NCI-H345 treated with DMSO at 0.1 percent for 48 hours (cell line): ENCODE results near the gene LRRC2.
"Not testable (repeated sequence)": the region's sequence is repeated elsewhere in the genome, so short reads cannot be mapped to it uniquely, and the experiment has no call there.

Experiments used
- DNase-seq: peaks from one replicate; lab custom pipeline; 2025; ENCODE audit not compliant: unreplicated experiment; lab: John Stamatoyannopoulos, UW

LRRC2 gene, protein sequence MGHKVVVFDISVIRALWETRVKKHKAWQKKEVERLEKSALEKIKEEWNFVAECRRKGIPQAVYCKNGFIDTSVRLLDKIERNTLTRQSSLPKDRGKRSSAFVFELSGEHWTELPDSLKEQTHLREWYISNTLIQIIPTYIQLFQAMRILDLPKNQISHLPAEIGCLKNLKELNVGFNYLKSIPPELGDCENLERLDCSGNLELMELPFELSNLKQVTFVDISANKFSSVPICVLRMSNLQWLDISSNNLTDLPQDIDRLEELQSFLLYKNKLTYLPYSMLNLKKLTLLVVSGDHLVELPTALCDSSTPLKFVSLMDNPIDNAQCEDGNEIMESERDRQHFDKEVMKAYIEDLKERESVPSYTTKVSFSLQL

DNA sequence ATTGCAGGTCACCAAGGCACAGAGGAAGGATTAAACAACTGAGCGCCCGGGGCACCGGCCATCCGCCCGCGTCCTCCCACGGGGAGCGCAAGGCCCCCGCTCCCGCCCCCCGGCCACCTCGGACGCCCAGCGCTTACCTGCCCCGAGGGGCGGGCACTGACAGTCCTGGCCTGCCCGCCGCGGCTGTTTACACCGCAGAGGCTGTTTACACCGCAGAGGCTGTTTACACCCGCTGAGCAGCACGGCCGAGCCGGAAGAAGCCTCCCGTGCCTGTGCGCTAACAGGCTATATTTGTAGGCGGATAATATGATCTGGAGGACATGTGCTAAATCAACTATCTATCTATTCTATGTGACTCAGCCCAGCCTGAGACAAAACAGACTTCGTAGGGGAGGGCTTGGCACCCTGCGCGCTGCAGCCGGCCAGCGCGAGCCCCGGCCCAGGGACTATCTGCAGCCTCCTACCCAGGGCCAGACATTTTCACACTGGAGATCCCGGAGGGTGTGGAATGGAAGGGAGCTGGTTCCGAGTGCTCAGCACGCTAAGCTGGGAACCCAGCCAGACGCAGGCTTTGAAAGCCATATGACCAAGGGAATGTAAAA, at the start of gene LRRC2:
TSS of gene LRRC2 (minus strand) at position 263 of the 602 bp plus-strand sequence. CDS start 14,711 bp downstream, outside the sequence.
- DNase-seq, result no peak

DNA sequence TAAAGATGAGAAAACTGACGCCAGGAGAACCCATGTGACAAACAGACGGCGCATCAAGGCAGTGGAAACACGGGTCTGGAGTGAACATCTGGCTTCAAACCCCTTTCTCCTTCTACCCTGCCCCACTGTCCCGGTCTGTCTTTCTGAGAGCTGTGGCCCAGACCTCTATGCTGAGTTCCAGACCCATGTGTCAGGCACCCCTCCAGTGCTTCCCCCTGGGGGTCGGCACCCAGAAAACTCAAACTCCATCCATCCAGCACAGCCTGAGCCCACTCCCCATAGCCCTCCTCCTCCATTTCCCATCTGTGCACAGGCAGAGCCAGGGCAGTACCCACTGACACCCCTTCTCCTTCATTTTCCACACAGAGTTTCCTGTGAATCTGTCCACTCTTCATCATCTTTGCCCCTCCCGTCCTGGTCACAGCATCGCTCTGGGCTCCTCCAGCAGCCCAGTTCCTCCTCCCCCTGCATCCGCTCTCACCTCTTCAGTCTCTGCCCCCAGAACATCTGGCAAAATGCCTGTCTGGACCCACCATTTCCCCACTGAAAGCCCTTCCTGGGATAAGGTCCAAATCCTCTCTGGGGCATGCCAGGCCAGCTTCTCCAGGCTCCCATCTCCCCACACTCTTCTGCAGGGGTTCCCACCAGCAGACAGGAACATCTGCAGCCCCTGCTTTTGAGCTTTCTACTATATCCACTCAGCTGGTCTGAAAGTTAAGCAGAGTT, 49.1 kb upstream of the LRRC2 start:
- DNase-seq, result no peak

DNA sequence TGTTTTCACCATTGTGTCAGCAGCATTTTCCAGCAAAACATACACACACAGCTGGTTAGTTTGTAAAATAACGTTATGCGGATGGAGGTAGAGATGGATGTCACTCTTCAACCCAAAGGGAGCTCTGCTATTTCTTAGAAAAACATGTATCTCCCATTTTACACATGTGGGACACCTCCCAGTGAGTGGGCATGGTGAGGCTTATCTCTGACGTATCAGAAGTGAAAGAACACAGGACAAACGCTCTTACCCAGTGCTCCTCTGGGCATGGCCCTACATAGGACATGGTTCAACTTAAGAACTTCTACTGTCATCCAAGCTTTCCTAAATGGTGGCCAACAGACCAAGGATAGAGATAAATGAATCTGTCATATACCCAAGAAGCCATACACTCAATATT, 48.3 kb upstream of the LRRC2 start:
- DNase-seq, result no peak

DNA sequence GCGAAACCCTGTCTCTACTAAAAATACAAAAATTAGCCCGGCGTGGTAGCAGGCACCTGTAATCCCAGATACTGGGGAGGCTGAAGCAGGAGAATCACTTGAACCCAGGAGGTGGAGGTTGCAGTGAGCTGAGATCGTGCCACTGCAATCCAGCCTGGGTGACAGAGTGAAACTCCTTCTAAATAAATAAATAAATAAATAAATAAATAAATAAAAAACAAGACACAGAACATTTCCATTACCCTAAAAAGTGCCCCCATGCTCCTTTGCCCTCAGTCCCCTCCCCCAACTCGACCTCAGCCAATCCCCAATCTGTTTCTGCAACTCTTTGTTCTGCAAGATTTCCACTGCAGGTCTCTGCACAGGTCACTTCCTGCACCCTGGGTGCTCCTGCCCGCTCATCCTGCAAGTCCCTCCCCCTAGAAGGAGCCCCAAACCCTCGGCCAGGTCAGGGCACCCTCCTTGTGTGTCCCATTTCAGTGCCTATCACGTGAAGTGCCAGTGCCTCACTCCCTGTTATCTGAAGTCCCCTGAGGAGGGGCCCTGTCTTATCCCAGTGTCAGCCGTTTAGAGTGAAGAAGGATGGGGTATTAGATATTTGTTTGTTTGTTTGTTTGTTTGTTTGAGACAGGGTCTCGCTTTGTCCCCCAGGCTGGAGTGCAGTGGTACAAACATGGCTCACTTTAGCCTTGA, 47.4 kb upstream of the LRRC2 start:
- DNase-seq, result no peak

DNA sequence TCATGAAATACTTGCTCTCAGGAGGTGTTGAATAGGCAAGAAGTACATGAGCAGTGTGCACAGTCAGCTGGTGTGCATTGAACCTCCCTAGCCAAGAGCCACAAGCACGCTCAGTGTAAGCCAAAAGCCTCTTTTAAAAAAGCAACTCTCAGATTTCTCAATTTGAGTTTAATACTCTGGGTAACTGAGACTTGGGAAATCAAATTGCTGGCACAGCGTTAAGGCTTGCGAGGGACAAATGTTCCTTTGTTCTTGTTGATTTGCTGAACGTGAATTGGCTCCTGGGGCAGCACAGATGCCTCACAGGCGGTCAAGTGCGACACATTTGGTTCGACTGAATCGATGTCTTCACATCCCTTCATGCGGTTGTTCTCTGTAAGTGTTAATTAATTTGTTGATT, 46.2 kb upstream of the LRRC2 start, which contains the start of gene FAM240A:
TSS of gene FAM240A (plus strand) at position 202 of the 400 bp plus-strand sequence. CDS start at position 361, 159 bp downstream.
- DNase-seq, result no peak

DNA sequence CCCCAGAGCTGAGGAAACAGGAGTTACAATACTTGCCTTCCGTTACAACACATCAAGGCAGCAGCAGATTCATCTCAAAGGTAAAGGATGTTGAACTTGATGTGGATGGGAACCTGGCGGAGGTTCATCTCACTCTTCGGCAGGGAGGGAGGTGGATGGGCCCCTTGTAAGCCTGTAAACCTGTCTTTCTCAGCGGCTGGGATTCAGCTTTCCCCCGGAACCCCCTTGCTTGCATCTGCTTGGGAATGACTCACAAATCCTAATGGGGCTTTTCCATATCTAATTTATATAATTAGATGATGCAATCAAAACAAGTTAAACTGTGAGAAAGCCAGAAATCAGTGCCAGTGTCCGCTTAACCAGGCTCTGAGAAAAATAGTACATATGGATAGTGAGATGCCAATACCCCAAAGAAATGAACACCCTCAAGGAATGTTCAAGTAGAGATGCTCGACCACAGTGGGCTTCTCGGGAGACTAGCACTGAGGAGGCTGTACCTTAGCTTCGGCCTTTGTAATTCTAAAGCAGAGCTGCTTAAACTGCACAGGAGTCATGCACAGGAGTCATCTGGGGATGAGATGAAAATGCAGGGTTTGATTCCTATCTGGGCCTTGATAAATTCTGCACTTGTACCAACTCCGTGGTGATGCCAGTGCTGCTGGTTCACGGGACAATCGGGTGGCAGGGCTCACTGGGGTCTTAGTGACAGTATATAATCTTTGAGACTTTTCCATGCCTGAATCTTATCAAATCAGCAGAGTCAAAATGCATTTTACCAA, 44.0 kb upstream of the LRRC2 start:
- DNase-seq, result no peak

DNA sequence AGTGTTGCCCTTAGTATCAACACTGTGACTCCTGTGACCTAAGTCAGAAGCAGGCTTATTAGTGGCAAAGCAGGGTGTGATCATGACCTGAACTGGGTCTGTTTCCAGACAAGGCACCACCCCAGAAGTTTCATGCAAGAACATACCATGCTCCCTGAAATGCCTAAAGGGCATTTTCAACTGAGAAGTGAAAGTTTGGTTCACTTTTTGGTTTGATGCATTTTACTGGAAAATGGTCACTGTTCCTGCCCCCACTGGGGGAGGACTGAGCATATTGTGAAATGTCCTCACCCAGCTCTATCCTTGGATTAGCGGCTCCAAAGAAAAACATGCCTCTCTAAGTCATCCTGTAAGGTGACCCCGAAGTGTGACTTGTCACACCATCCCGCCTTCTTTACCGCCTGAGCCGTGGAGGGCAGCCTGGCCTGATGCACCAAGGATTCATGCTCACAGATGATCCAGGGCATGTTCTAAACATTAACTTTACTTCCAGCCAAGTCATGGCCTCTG, 43.2 kb upstream of the LRRC2 start:
- DNase-seq, result no peak

DNA sequence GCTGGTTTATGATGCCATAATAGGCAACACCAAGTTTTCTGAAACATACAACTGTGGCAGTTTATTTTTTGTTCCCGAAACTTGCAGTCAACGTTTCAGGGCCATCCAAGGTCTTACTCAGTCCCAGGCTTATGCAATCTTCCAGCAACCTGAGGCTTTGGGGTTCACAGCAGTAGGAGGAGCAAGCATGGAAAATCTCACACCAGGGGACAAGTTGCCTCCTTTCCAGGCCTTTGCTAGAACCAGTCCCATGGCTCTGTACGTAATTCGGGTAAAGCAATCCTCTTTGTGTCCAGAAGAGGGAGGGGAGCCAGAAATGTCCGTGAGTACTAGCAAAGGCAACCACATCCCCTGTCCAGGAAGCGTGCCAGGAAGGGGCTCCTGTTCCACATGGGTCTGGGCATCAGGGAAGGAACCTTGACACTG, 41.5 kb upstream of the LRRC2 start:
- DNase-seq, result no peak

DNA sequence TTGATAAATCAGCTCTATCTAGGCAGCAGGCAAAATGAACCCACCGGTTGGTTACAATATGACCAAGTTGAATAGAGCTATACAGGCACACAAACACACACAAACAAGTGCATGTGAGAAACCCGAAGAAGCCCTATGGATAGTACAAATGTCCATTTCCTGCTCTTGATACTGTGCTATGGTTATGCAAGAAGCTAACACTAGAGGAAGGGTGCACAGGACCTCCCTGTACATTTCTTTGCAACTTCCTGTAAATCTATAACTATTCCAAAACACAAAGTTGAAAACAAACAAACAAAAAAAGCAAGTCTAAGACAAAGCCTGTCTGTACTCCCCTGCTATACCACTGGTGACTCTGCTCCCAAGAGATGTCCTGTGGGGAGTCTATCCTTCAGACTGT, 38.0 kb upstream of the LRRC2 start:
- no peak for DNase-seq

DNA sequence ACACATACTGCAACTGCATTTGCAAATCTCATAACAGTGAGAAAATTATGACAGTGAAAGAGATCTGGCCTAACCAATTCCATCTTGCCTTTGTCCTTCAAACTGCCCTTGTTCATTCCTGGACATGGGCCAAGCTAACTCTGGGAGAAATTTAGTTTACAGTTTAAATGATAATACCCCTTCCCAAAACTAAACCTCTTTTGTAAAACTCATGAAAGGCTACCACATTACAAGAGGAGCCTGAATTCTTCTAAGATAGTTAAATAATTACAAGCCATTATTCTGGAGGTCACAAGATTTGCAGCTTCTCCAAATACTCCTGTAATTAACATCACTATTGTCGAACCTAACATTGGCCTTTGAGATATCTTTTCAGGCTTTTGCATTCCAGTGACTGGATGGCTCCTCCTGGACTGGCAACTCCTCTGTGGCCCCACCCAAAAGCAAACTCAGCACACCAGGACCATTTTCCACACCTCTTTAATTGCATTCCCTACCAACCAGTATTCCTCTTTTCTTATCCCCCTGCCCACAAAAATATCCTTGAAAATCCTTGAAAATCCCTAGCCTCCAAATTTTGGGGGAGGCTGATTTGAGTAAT, 37.4 kb upstream of the LRRC2 start:
- no peak for DNase-seq

DNA sequence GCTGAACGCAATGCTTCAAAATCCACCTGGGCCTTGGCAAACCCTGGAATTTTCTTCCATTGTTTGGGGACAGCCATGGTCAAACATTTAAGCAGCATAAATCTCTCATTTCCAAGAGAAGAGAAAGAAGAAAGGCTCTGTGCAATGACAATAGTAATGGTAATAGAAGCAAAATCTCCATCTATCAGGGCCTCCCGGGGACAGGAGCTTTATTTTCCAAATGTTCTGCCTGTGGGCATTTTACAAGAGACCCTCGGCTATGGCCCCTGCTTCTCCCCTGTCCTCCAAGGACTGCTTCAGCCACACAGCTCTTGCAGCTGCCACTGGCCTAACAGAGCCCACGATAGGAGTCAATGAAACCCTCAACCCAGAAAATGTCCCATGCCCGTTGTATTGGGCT, 33.5 kb upstream of the LRRC2 start:
- DNase-seq, result no peak

DNA sequence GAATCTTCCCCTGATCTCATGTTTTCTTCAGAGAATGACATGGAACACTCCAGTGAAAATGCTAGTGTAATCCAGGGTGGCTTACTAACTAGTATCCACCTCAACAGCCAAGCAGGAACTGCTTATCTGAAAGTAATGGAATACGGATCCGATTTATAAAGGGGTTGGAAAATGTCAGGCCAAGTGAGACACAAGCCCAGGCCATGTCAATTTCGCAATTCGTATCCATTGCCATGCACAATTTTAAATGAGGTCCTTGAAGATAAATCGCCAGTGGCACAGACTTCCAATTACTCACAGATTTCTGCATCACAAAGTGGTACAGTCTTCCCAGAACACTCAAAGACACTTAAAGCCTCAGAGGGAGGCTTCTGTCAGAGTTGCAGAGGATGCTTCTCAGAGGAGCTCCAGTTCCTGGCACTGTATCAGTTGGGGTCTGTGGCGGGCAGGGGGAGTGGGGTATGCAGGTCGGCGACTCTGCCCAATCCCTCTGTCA, 29.8 kb upstream of the LRRC2 start:
- DNase-seq, result no peak

DNA sequence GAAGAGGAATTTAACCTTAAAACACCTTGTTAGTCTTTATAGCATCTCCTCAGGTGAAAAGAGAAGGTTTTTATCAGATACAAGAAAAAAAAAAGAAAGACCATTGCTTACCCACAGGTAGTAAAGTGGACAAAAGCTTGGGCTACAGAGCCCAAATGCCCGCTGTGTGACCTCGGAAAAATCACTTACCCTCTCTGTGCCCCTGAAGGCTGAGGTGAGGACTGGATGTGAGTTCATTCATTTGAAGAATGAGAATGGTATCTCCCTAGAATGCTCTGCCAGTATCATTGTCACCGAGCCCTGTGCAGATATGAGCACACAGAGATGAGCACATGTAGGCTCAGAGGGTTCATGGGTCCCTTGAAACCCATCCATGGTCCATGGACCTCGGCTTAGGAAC, 28.6 kb upstream of the LRRC2 start:
- DNase-seq, result no peak

DNA sequence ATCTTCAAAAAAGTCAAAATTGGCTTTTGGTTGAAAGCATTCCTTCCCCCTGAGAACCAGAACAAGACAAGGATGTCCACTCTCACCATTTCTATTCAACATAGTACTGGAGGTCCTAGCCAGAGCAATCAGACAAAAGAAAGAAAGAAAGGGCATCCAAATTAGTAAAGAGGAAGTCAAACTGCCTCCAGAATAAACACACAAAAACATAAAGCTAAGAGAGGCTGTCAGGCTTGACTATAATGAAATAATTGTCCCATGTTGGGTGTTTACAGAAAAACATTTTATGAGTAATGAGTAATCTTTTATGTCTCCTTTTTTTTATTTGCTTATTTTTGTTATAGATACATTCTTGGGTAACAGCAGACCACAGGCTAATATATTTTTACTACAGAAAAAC, 27.9 kb upstream of the LRRC2 start:
- DNase-seq, result no peak

DNA sequence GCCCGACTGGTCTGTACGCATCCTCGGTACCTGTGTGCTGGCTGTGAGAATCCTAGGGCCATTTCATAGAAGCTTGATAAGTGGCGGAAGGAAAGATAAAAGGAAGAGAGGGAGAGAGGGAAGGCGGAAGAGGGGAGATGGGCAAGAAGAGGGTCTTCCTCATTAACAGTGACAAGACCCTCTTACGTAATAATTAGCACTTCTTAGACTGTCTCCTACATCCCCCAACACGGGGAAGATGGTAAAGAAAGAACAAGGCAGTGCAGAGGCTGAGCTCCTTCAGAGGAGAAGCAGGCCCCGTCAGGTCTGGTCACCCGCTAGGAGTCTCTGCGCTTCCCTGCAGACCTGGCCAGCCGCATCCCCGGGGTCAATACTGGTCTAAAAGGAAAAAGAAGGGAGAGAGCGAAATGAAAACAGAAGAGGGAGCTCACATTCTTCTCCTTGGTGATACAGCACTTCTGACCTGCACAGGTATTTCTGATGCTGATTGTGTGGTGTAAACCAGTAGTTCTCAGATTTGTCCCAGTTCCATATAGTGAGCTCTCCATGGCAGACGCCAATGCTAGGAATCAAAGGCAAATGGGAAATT, 27.3 kb upstream of the LRRC2 start:
- DNase-seq, result no peak

DNA sequence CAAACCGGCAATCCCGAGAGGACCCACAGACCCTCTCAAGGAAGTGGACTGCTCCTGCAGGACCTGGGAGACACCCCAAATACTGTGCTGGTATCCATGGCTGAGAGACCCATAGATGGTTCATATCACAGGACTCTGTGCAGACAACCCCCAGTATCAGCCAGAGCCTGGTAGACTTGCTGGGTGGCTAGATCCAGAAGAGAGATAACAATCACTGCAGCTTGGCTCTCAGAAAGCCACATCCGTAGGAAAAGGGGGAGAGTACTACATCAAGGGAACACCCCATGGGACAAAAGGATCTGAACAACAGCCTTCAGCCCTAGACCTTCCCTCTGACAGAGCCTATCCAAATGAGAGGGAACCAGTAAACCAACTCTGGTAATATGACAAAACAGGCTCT, 21.2 kb upstream of the LRRC2 start:
- not testable (repeated sequence) for DNase-seq

DNA sequence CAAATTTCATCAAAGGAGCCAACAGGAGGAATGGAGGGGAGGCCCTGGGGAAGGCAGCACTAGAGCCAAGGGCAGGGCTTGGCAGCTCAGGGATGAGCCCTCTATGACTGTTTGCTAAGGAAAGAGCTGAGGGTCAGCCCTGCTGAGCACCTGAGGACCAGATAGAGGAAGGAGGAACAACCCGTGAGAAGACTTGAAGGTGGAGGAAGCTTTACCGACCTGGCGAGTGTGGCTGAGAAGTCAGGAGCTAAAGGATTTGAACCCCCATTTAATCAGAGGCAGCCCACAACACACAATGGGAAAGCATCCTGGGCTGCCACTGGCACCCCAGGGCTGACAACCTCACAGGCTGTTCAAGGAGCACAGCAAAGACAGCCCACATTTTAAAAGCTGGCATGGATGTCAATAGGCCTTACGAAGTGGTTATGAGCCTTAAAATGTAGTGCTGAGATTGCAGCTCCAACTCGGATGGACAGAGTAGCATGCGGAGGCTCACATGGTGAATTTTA, 20.7 kb upstream of the LRRC2 start:
- DNase-seq, result no peak

DNA sequence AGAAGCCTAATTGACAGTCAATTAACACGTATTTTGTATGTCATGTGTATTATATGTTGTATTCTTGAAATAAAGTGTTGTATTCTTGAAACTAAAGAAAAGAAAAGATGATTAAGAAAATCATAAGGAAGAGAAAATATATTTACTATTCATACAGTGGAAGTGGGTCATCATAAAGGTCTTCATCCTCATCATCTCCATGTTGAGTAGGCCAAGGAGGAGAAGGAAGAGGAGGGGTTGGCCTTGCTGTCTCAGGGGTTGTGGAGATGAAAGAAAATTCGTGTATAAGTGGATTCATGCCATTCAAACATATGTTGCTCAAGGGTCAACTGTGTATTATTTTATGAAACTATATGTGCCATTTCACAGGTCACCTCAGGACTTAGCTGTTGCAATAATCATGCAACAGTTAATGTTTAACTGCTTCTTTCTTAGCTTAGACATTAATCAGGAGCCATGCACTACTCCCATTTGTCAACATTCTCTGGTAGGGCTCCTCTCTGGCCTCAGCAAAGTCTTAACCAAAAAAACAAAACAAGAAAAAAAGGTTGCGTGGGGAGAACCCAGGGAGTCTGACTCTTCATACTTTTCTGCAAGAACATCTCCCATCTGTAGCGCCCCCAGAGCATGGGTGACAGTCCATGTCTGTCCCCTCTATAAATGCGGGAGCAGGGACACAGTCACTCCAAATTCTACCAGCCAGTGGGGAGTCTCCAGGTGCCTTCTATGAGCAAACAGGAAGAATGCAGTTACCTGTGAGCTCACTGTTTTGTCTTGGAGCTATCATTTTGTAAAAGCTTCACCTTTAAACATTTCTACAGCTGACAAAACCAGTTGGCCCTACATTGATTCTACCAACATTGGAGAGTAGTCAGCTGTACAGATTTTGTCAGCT, 19.9 kb upstream of the LRRC2 start:
- DNase-seq, result no peak
